Endothelial cell of umbilical vein (primary cell): ENCODE data around the gene LRP2BP. TPM values are rescaled to one million over a fixed set of nuclear protein-coding genes. Genes with fewer than 3 reads are reported as not detected.
"Not testable (repeated sequence)": the region's sequence is repeated elsewhere in the genome, so short reads cannot be mapped to it uniquely, and the experiment has no call there.

ENCODE experiments used
- BruUV-seq: library from RNA; stranded (reverse); fragments of 400-500 nt; replicated peaks from 2 replicates; lab custom pipeline; 2021; lab: Mats Ljungman, UMichigan
- CTCF ChIA-PET: fragments of 300-600, 350-600 bp; sonication (Branson Sonifier 250); formaldehyde crosslinking; loops from one replicate; lab custom pipeline; 2021; ENCODE audit warnings: antibody characterized with exemption, inconsistent platforms; lab: Charles Lee
- POLR2A ChIA-PET: fragments of 300-600, 350-600 bp; sonication (Branson Sonifier 250); formaldehyde crosslinking; loops from one replicate; lab custom pipeline; 2021; ENCODE audit warnings: antibody characterized with exemption, inconsistent platforms; lab: Charles Lee
- DNase-seq: peaks from one replicate; pipeline ENCODE4 v3.0.0-alpha.2; 2011; ENCODE audit warnings: low read depth, low spot score
- FAIRE-seq: peaks from 2 replicates; lab custom pipeline; 2011; peaks lifted over from hg19 to GRCh38; lab: Jason Lieb, UNC
- H2AFZ ChIP-seq: 2 replicates; pipeline ENCODE4 v1.6.0; 2012; ENCODE audit warnings: low read depth, low read length, control low read depth, inconsistent platforms
- H3K27ac ChIP-seq: 2 replicates; pipeline ENCODE4 v1.5.1; 2011; ENCODE audit warnings: low read depth, mild to moderate bottlenecking, control low read depth, low read length, moderate library complexity; ENCODE audit not compliant: insufficient read depth
- H3K27me3 ChIP-seq, 2 experiments: 2 replicates each; pipeline versions ENCODE4 v1.6.0 to v1.6.1; 2011; ENCODE audit warnings: low read length in 2 of 2, mixed read lengths in 1 of 2; ENCODE audit not compliant: control insufficient read depth in 2 of 2, insufficient read depth in 2 of 2
- H3K36me3 ChIP-seq, 2 experiments: 2 replicates in 1 of 2; 3 replicates in 1 of 2; pipeline ENCODE4 v1.5.1; 2011; ENCODE audit warnings: low read length in 2 of 2, mild to moderate bottlenecking in 1 of 2, moderate library complexity in 1 of 2; ENCODE audit not compliant: control insufficient read depth in 2 of 2, insufficient read depth in 2 of 2; ENCODE audit errors: extremely low read depth in 1 of 2
- H3K4me1 ChIP-seq: 3 replicates; pipeline ENCODE4 v1.5.1; 2011; ENCODE audit warnings: mild to moderate bottlenecking, low read length; ENCODE audit not compliant: control insufficient read depth, insufficient read depth; ENCODE audit errors: extremely low read depth
- H3K4me2 ChIP-seq: 2 replicates; pipeline ENCODE4 v1.6.1; 2011; ENCODE audit warnings: low read length, control low read depth, mixed read lengths; ENCODE audit not compliant: insufficient read depth
- H3K4me3 ChIP-seq, 3 experiments: fragments of 200-600 bp in 1 of 3; sonication (generic), shearing (Covaris generic) in 1 of 3; replicated peaks in 1 of 3; 2 replicates each; pipeline ENCODE4 v1.5.1; 2011 to 2016; ENCODE audit warnings: control low read depth in 3 of 3, low read length in 3 of 3, mild to moderate bottlenecking in 2 of 3, inconsistent platforms in 1 of 3, low read depth in 1 of 3, moderate library complexity in 1 of 3; ENCODE audit not compliant: insufficient read depth in 1 of 3
- H3K79me2 ChIP-seq: 2 replicates; pipeline ENCODE4 v1.6.0; 2012; ENCODE audit warnings: low read length, inconsistent platforms; ENCODE audit not compliant: control insufficient read depth, insufficient read depth
- H3K9ac ChIP-seq: replicated peaks from 2 replicates; pipeline ENCODE3; 2011; ENCODE audit warnings: low read length, control low read depth; ENCODE audit not compliant: insufficient read depth; ENCODE audit errors: extremely low read depth
- H3K9me1 ChIP-seq: replicated peaks from 3 replicates; pipeline ENCODE4 v1.6.0; 2011; ENCODE audit warnings: mild to moderate bottlenecking, low read length; ENCODE audit not compliant: control insufficient read depth, insufficient read depth; ENCODE audit errors: extremely low read depth
- H3K9me3 ChIP-seq: replicated peaks from 2 replicates; pipeline ENCODE4 v1.5.1; 2012; ENCODE audit warnings: low read length, inconsistent platforms; ENCODE audit not compliant: control insufficient read depth, insufficient read depth
- H4K20me1 ChIP-seq: replicated peaks from 2 replicates; pipeline ENCODE3; 2011; ENCODE audit warnings: mild to moderate bottlenecking, low read length; ENCODE audit not compliant: control insufficient read depth, insufficient read depth; ENCODE audit errors: extremely low read depth
- EZH2 ChIP-seq: IDR thresholded peaks from 2 replicates; pipeline ENCODE4 v1.6.1; 2012; ENCODE audit warnings: borderline replicate concordance, low read depth, mild to moderate bottlenecking, moderate library complexity, low read length, inconsistent platforms; ENCODE audit not compliant: severe bottlenecking
- FOS ChIP-seq: IDR thresholded peaks from 2 replicates; pipeline ENCODE4 v1.6.1; 2011; ENCODE audit warnings: mild to moderate bottlenecking, low read length, moderate library complexity, borderline replicate concordance; ENCODE audit not compliant: insufficient read depth
- MYC ChIP-seq: IDR thresholded peaks from one replicate; pipeline ENCODE4 v1.6.1; 2011; ENCODE audit warnings: mild to moderate bottlenecking, low read depth, low read length
- POLR2AphosphoS5 ChIP-seq: IDR thresholded peaks from 2 replicates; pipeline ENCODE4 v1.6.1; 2012; ENCODE audit warnings: low read depth, mild to moderate bottlenecking, control low read depth, low read length, moderate library complexity; ENCODE audit not compliant: insufficient read depth
- dilution Hi-C: fragments of 300-500 bp; cut with MboI; formaldehyde crosslinking; loops from one replicate; pipeline ENCODE4 v1.15.0; 2019; ENCODE audit warnings: low sequenced_read_pairs; ENCODE audit not compliant: extremely low pct_ligation_motif_present
- intact Hi-C: fragments of 100-400 bp; cut with micrococcal nuclease; formaldehyde crosslinking; loops from one replicate; pipeline ENCODE4 v1.10.0; 2022
- polyA plus RNA-seq, 4 experiments: library from polyadenylated mRNA; depleted of rRNA in 3 of 4; stranded (reverse) in 3 of 4; unstranded in 1 of 4; fragments of >200 nt; gene quantifications; 2 replicates each; pipeline versions ENCODE4 v1.2.1 to v1.2.3, GENCODE V29; 2011 to 2012; ENCODE audit warnings: missing spikeins in 1 of 4
- total RNA-seq: library from RNA; stranded (reverse); gene quantifications from 2 replicates; pipeline ENCODE4 v1.2.3, GENCODE V29; 2021
- TF ChIP-seq, protein P1 (sequence below): IDR thresholded peaks from 2 replicates; pipeline ENCODE4 v1.6.1; 2011; ENCODE audit not compliant: insufficient read depth, insufficient read length

Gene LRP2BP
- total and polyA plus RNA-seq, 2 donors (not counting 3 experiments of a cell fraction or from before 2014, with no cell fraction given) = 0.18 to 0.53 TPM

DNA sequence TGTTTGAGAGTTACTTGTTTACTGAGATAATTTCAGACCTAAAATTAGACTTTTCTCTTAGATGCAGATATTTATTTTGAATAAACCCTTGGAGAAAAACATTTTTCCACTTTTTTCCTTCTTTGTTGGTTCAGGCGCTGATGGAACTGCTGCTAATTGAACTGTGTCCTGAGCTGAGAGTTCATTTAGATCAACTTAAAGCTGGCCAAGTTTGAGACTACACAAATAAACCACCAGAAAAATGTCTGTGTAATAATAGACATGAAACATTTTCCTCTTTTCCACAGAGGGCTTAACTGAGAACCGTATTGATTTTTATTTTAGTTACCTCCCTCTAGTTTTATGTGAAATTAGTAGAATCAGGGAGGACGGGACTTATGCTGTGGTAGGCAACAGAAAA, 32.5 kb downstream of the LRP2BP start:
- no peak overlapping the region for H3K27ac ChIP-seq
- peaks cover 19% of the 10 kb centered on the region for H3K4me1 ChIP-seq
- ChIA-PET POLR2A (no interaction called here), CTCF (no interaction called here)
- FAIRE-seq (no peak), DNase-seq (no peak)
- BruUV-seq = no TSS peak
- intact Hi-C loops = no loop called here
- no peaks in the 10 kb centered on the region for H3K27me3 ChIP-seq
- H3K4me3 ChIP-seq = no peak overlapping the region
- H3K4me2 ChIP-seq = no peak overlapping the region
- no peaks in the 10 kb centered on the region for H3K79me2 ChIP-seq
- no peak overlapping the region for H2AFZ ChIP-seq
- no peaks in the 10 kb centered on the region for H3K9me3 ChIP-seq
- H3K36me3 ChIP-seq = no peaks in the 10 kb centered on the region
- H3K9ac ChIP-seq = no peak overlapping the region
- TF ChIP-seq MYC (no peak), FOS (no peak), EZH2 (no peak), POLR2AphosphoS5 (no peak)
- TF ChIP-seq, protein P1, sequence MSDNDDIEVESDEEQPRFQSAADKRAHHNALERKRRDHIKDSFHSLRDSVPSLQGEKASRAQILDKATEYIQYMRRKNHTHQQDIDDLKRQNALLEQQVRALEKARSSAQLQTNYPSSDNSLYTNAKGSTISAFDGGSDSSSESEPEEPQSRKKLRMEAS = no peak
- H4K20me1 ChIP-seq = no peaks in the 10 kb centered on the region
- dilution Hi-C loops = no loop called here
- no peaks in the 10 kb centered on the region for H3K9me1 ChIP-seq

DNA sequence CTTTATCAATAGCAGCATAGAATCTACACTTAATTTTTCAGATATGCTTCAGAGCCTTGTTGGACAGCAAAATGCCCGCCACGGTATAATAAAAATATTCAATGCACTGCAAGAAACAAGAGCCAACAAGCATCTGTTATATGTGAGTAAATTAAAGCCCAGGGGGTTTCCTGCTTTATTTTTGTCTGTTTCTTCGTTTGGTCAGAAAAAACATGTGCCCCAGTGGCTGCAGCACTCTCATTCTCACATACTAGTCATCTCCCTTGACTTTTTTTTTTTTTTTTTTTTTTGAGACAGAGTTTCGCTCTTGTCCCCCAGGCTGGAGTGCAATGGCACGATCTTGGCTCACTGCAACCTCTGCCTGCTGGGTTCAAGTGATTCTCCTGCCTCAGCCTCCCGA, 33.2 kb downstream of the LRP2BP start:
- H3K27ac ChIP-seq = not testable (repeated sequence)

More for the DNA sequence above, 33.2 kb downstream of the LRP2BP start:
- H2AFZ ChIP-seq, BruUV-seq, dilution Hi-C loops, H3K27me3 ChIP-seq, intact Hi-C loops, H3K4me3 ChIP-seq, FAIRE-seq, H3K9ac ChIP-seq, H3K36me3 ChIP-seq, H3K9me1 ChIP-seq, POLR2A ChIA-PET, H4K20me1 ChIP-seq, H3K79me2 ChIP-seq, H3K4me2 ChIP-seq, DNase-seq, H3K9me3 ChIP-seq, CTCF ChIA-PET: not testable (repeated sequence)
- H3K4me1 ChIP-seq = peaks cover 26% of the 10 kb centered on the region
